ENCODE measurements around the gene MAP3K12.

GRCh38 chr12:53496752-53497032, 2.6 kb downstream of the MAP3K12 start:
- TF ChIP-seq CTCF (conservative IDR thresholded peaks at IDR 0.05; ENCODE audit: low read depth in 2 of 2) (no peak), POLR2AphosphoS5 (IDR thresholded peaks at IDR 0.05; ENCODE audit: low read depth) (no peak), EZH2phosphoT487 (IDR thresholded peaks at IDR 0.05; ENCODE audit: unreplicated experiment) (no peak), REST (IDR thresholded peaks at IDR 0.05; ENCODE audit: unreplicated experiment) (no peak), EZH2 (IDR thresholded peaks at IDR 0.05; ENCODE audit: low read depth, unreplicated experiment) (no peak), CREB1 (CRISPR knock-in tag; IDR thresholded peaks at IDR 0.05; ENCODE audit: low read depth) (no peak), JUNB (IDR thresholded peaks at IDR 0.05; ENCODE audit: unreplicated experiment) (no peak), ZNF462 (CRISPR knock-in tag; IDR thresholded peaks at IDR 0.05) (no peak), ETS1 (IDR thresholded peaks at IDR 0.05) (no peak), NANOG (IDR thresholded peaks at IDR 0.05; ENCODE audit: borderline replicate concordance) (no peak)

Measured in GM23338 (cell line).